Testis (tissue), 3 donors: ENCODE data around the gene ZNRF3. TPM values are rescaled to one million over a fixed set of nuclear protein-coding genes. Genes with fewer than 3 reads are reported as not detected.

Experiments used
- DNase-seq: peaks from one replicate; pipeline ENCODE4 v3.0.0-alpha.2; 2019
- H3K27ac ChIP-seq, 2 donors: fragments of 200-600 bp; sonication (generic); one replicate each; pipeline ENCODE4 v1.5.1; 2019
- H3K27me3 ChIP-seq: fragments of 200-600 bp; sonication (generic); one replicate; pipeline ENCODE4 v1.5.1; 2019
- H3K36me3 ChIP-seq: fragments of 200-600 bp; sonication (generic); one replicate; pipeline ENCODE4 v1.5.1; 2017; ENCODE audit warnings: low read depth; ENCODE audit errors: missing control alignments
- H3K4me1 ChIP-seq: fragments of 200-600 bp; sonication (generic); one replicate; pipeline ENCODE4 v1.5.1; 2019
- H3K4me3 ChIP-seq, 2 donors: fragments of 200-600 bp; sonication (generic); one replicate each; pipeline ENCODE4 v1.5.1; 2017 to 2019
- H3K9me3 ChIP-seq: fragments of 200-600 bp; sonication (generic); one replicate; pipeline ENCODE4 v1.5.1; 2017
- CTCF ChIP-seq, 3 experiments: fragments of 450-650 bp in 2 of 3; fragments of 200-600 bp in 1 of 3; sonication (generic) in 1 of 3; IDR thresholded peaks; one replicate each; pipeline ENCODE4 v1.5.1; 2016 to 2019; ENCODE audit warnings: antibody characterized with exemption in 3 of 3, mild to moderate bottlenecking in 2 of 3, moderate library complexity in 1 of 3
- POLR2A ChIP-seq: fragments of 450-650 bp; IDR thresholded peaks from one replicate; pipeline ENCODE4 v1.6.1; 2017; ENCODE audit warnings: antibody characterized with exemption, mild to moderate bottlenecking, moderate library complexity
- WGBS, 2 donors: methylation state at CpG; one replicate each; pipeline ENCODE4 v1.1.5; 2018; 5-methylcytosine and 5-hydroxymethylcytosine counted together
- intact Hi-C: fragments of 100-400 bp; cut with DNase I; formaldehyde crosslinking; loops from one replicate; pipeline ENCODE4 v1.15.1; 2023; ENCODE audit warnings: low total_unique reads
- polyA plus RNA-seq: library from polyadenylated mRNA; stranded (reverse); fragments of 350-450 nt; fragmentation: Illumina TruSeq; extraction: RNeasy Lipid Tissue Mini Kit (QIAGEN cat#74804); gene quantifications from one replicate; pipeline ENCODE4 v1.2.3, GENCODE V29; 2014; ENCODE audit warnings: low read depth, low replicate concordance; ENCODE audit not compliant: insufficient read depth
- total RNA-seq, 2 donors: library from RNA; depleted of rRNA; stranded (reverse); fragments of >200 nt; gene quantifications; one replicate each; pipeline ENCODE4 v1.2.3, GENCODE V29; 2016

Gene ZNRF3
- total and polyA plus RNA-seq, 3 donors from 2014 or later: 13.9 to 44.5 (median 32.2) TPM

GRCh38 chr22:28983190-28983589 is 99.8 kb downstream of the ZNRF3 start:
- TF ChIP-seq CTCF (IDR thresholded peaks at IDR 0.05) (no peak), POLR2A (no peak)
- H3K9me3 ChIP-seq: no peaks in the 10 kb centered on the region
- 90 to 94% methylated on average over 7 of the region's 7 CpGs for WGBS, 2 donors
- H3K36me3 ChIP-seq: no peaks in the 10 kb centered on the region
- H3K4me1 ChIP-seq: peaks cover 10% of the 10 kb centered on the region
- intact Hi-C loops: no loop called here
- no peak for DNase-seq
- H3K27ac ChIP-seq: no peak overlapping the region
- H3K4me3 ChIP-seq: no peak overlapping the region
- H3K27me3 ChIP-seq: no peaks in the 10 kb centered on the region

DNA sequence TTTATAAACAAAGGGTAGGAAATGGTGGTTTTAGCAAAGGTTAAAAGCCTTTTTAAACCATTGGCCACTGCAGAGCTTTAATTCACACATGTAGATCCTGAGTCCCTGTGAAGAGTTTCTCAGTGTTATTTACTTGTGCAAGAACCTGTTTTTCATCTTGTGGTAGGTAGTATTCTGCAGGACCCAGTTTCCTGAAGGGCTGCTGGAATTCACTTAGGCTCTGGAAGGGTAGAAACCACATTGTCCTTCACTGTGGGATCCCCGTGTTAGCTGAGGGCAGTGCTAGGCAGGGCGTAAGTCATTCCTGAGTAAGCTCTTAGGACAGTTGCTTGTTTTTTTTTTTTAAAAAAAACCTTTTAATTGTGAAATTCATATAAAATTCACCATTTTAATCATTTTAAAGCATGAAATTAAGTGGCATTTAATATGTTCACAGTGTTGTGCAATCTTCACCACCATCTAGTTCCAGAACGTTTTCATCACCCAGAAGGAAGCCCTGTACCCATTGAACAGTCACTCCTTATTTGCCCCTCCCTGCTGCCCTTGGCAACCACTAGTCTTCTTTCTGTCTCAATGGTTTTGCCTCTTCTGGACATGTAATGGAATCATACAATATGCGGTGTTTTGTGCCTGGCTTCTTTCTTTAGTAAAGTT is 100.5 kb downstream of the ZNRF3 start:
- no peak for TF ChIP-seq CTCF (IDR thresholded peaks at IDR 0.05)
- TF ChIP-seq POLR2A: no peak
- Histone ChIP-seq H3K36me3 (no peaks in the 10 kb centered on the region), H3K4me3 (no peak overlapping the region), H3K27me3 (no peaks in the 10 kb centered on the region), H3K9me3 (no peaks in the 10 kb centered on the region), H3K4me1 (peaks cover 5% of the 10 kb centered on the region), H3K27ac (no peak overlapping the region)
- intact Hi-C loops: no loop called here
- 80 to 81% methylated on average over 4 of the region's 4 CpGs for WGBS, 2 donors
- DNase-seq: no peak

- Histone ChIP-seq H3K4me1 (peaks cover 5% of the 10 kb centered on the region), H3K9me3 (no peaks in the 10 kb centered on the region), H3K27me3 (no peaks in the 10 kb centered on the region), H3K27ac (no peak overlapping the region), H3K4me3 (no peak overlapping the region), H3K36me3 (no peaks in the 10 kb centered on the region)
- DNase-seq: no peak
- WGBS, 2 donors: 82 to 90% methylated on average over 5 to 6 of the region's 6 CpGs
- intact Hi-C loops: no loop called here
- no peak for TF ChIP-seq CTCF (IDR thresholded peaks at IDR 0.05)
- TF ChIP-seq POLR2A: no peak
These were observed 101.2 kb downstream of the ZNRF3 start for GRCh38 chr22:28984482-28985158.

GRCh38 chr22:28985581-28986290 is 102.4 kb downstream of the ZNRF3 start:
- Histone ChIP-seq H3K27me3 (no peaks in the 10 kb centered on the region), H3K27ac (no peak overlapping the region), H3K36me3 (no peaks in the 10 kb centered on the region), H3K4me3 (no peak overlapping the region), H3K4me1 (peaks cover 5% of the 10 kb centered on the region), H3K9me3 (no peaks in the 10 kb centered on the region)
- intact Hi-C loops: no loop called here
- TF ChIP-seq POLR2A (no peak), CTCF (IDR thresholded peaks at IDR 0.05) (no peak)
- 69 to 72% methylated on average over 3 of the region's 3 CpGs for WGBS, 2 donors
- no peak for DNase-seq
